ENCODE results near the gene UBE2L5. TPM values are rescaled to one million over a fixed set of nuclear protein-coding genes. Genes with fewer than 3 reads are reported as not detected.

Gene UBE2L5
- total RNA-seq, 6 experiments from 2014 or later, result not detected

DNA sequence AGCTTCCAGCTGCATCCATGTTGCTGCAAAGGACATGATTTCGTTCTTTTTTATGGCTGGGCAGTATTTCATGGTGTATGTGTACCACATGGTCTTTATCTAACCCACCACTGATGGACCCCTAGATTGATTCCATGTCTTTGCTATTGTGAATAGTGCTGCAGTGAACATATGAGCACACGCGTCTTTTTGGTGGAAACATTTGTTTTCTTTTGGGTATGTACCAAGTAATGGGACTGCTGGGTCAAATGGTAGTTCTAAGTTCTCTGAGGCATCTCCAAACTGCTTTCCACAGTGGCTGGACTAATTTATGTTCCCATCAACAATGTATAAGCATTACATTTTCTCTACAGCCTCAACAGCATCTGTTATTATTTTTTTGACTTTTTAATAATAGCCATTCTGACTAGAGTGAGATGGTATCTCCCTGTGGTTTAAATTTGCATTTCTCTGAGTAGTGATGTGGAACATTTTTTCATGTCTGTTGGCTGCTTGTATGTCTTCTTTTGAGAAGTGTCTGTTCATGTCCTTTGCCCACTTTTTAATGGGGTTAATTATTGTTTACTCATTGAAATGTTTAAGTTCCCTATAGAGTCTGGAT, 6.8 kb upstream of the UBE2L5 start:
- ATAC-seq, result no peak
- WGBS (ENCODE audit: insufficient coverage, low coverage, low lambda C conversion rate, missing lambda C conversion rate), result 80% methylated on average over 3 of the region's 3 CpGs

DNA sequence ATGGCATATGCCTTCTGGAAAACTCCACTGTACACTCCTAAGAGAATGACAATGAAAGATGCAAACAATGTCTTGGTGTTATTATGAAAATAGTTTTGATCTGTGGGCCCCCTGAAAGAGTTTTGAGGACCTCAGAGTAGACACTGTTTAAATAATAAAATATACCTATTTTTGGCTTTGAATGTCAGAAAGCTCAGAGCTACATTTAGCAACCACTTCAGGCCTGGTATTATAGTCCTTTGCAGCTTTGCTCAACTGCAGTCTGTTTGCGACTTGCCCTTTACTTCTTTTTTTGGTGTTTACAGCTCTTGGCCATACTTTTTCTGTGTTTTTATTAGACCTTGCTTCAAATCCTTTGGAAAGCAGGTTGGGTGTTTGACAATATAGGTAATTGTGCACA, 5.8 kb upstream of the UBE2L5 start:
- no peak for DNase-seq

More for the DNA sequence above, 6.8 kb upstream of the UBE2L5 start:
- TF ChIP-seq POLR2A (IDR thresholded peaks at IDR 0.05), result no peak
- no peak for TF ChIP-seq CTCF (IDR thresholded peaks at IDR 0.05)
- Histone ChIP-seq H3K27ac (no peak overlapping the region), H3K9me3 (no peaks in the 10 kb centered on the region), H3K27me3 (no peaks in the 10 kb centered on the region), H3K36me3 (no peaks in the 10 kb centered on the region), H3K4me3 (no peak overlapping the region), H3K4me1 (no peaks in the 10 kb centered on the region)
- DNase-seq, result no peak
- intact Hi-C loops (cut with DNase I), result no loop called here

DNA sequence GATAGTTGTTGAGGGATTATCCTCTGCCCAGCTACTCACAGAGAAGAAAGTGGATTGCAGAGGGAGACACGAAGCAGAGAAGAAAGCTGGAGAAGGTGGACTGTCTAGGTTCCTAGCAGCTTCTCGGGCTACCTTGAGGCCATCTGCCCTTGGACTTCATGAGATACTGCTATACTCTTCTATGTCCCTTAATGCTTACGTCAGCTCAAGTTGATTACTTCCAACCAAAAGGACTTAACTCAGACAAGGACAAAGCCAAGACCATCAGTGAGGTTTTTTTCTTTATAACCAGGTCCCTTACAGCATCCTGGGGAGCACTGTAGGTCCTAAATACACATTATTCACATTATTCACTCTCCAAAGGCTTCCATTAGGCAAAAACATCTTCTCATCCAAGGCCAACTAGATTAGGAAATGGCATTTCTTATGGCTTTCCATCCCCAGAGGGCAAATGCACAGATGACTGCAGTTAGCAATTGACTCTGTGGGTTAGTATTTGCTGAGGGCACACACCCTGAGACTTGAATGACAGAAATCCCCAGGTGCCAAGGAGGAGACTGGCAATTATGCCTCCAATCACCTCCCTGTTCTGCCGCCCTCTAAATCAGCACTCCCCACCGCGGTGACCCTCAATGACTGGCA, 4.1 kb upstream of the UBE2L5 start:
- intact Hi-C loops (cut with DNase I), result no loop called here
- Histone ChIP-seq H3K27ac (no peak overlapping the region), H3K27me3 (no peaks in the 10 kb centered on the region), H3K36me3 (no peaks in the 10 kb centered on the region), H3K9me3 (no peaks in the 10 kb centered on the region), H3K4me1 (peaks cover 0 to 7% (median 2%) of the 10 kb centered on the region in 4 donors), H3K4me3 (no peak overlapping the region)
- no peak for TF ChIP-seq POLR2A (IDR thresholded peaks at IDR 0.05)
- no peak for TF ChIP-seq CTCF (IDR thresholded peaks at IDR 0.05)
- WGBS (ENCODE audit: insufficient coverage, low coverage, low lambda C conversion rate, missing lambda C conversion rate), result 93% methylated on average over 6 of the region's 6 CpGs
- DNase-seq (no peak), ATAC-seq (no peak)

More for the DNA sequence above, 5.8 kb upstream of the UBE2L5 start:
- WGBS (ENCODE audit: insufficient coverage, low coverage, low lambda C conversion rate, missing lambda C conversion rate), result 80% methylated on average over 1 of the region's 1 CpG
- TF ChIP-seq CTCF (IDR thresholded peaks at IDR 0.05) (no peak), POLR2A (IDR thresholded peaks at IDR 0.05) (no peak)
- ATAC-seq, result no peak
- Histone ChIP-seq H3K36me3 (no peaks in the 10 kb centered on the region), H3K4me3 (no peak overlapping the region), H3K27ac (no peak overlapping the region), H3K4me1 (peaks cover 0 to 7% (median 0%) of the 10 kb centered on the region in 4 donors), H3K27me3 (no peaks in the 10 kb centered on the region), H3K9me3 (no peaks in the 10 kb centered on the region)
- intact Hi-C loops (cut with DNase I), result no loop called here

DNA sequence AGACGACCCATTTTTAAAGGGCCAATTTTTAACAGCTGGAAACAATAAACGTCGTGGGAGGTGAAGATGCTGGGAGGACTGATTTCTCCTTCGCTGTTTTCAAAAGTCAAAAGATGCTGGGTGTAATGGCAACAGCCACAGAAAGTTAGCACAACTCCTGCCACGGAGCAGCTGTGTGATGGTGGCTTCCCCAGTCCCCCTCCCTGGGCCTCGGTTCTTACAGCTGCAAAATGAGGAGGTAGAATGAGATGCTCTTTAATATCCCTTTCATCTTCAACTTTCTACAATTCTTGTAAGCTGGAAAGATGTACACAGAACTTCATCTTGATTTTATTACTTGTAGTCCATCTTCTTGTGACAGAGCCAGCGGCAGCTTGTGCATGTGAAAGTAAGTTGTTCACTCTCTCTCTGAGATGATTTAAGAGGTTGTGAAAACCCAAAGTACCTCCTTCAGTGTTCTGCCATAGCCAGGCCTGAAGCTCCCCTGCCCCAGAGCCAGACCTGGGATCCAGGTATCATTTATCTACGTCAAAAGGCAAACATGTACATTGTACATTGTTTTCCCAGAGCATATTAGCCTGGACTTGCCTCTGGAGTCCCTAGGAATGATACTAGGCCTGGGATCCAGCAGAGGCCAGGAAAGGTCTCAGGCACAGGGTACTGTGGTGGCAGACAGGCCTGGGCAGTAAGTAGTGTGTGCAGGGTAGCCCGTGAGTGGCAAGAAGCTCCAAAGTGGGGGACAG, 3.4 kb upstream of the UBE2L5 start:
- peaks cover 0 to 7% (median 2%) of the 10 kb centered on the region in 4 donors for H3K4me1 ChIP-seq
- no peaks in the 10 kb centered on the region for H3K36me3 ChIP-seq
- H3K4me3 ChIP-seq, result no peak overlapping the region
- no peak overlapping the region for H3K27ac ChIP-seq
- 89% methylated on average over 5 of the region's 9 CpGs for WGBS (ENCODE audit: insufficient coverage, low coverage, low lambda C conversion rate, missing lambda C conversion rate)
- no peaks in the 10 kb centered on the region for H3K9me3 ChIP-seq
- no peaks in the 10 kb centered on the region for H3K27me3 ChIP-seq
- ATAC-seq (no peak), DNase-seq (no peak)
- TF ChIP-seq POLR2A (IDR thresholded peaks at IDR 0.05) (no peak), CTCF (IDR thresholded peaks at IDR 0.05) (no peak)
- intact Hi-C loops (cut with DNase I), result no loop called here
